WTC11 (cell line): Measurements from ENCODE around the gene NHLRC2. TPM values are rescaled to one million over a fixed set of nuclear protein-coding genes. Genes with fewer than 3 reads are reported as not detected.

Experiments used
- ATAC-seq: fragments of 200-7000 bp; cut with Tn5 transposase; 2 replicates; pipeline ENCODE4 v1.10.0; 2021; ENCODE audit warnings: mild to moderate bottlenecking, moderate library complexity
- CTCF ChIA-PET: fragments of 300-600 bp; sonication (Branson Sonifier 250); formaldehyde crosslinking; loops from one replicate; lab custom pipeline; 2021; ENCODE audit warnings: antibody characterized with exemption; lab: Charles Lee
- POLR2A ChIA-PET: fragments of 350-600 bp; sonication (Branson Sonifier 250); formaldehyde crosslinking; loops from one replicate; lab custom pipeline; 2021; ENCODE audit warnings: antibody characterized with exemption; lab: Charles Lee
- DNase-seq: peaks from one replicate; pipeline ENCODE4 v3.0.0; 2021; ENCODE audit warnings: low spot score
- H3K27ac Mint-ChIP-seq: 2 replicates; pipeline ENCODE4 v1.8.0; 2021; ENCODE audit warnings: mixed read lengths
- H3K27me3 Mint-ChIP-seq: 2 replicates; pipeline ENCODE4 v1.8.0; 2021; ENCODE audit warnings: low read depth, mild to moderate bottlenecking, moderate library complexity, mixed read lengths
- H3K36me3 Mint-ChIP-seq: 2 replicates; pipeline ENCODE4 v1.8.0; 2021; ENCODE audit warnings: mixed read lengths
- H3K4me1 Mint-ChIP-seq: 2 replicates; pipeline ENCODE4 v1.8.0; 2022; ENCODE audit warnings: mixed read lengths
- H3K4me3 Mint-ChIP-seq: 2 replicates; pipeline ENCODE4 v1.8.0; 2021; ENCODE audit warnings: mild to moderate bottlenecking, moderate library complexity, mixed read lengths
- H3K9me3 Mint-ChIP-seq: 2 replicates; pipeline ENCODE4 v1.8.0; 2021; ENCODE audit warnings: mixed read lengths
- ESRRA ChIP-seq: sonication (generic); formaldehyde crosslinking; IDR thresholded peaks from 2 replicates; pipeline ENCODE4 v1.8.1; 2022; ENCODE audit warnings: mild to moderate bottlenecking, missing genetic modification reagents, borderline replicate concordance
- GTF2I ChIP-seq: fragments of 250-450 bp; sonication (Bioruptor Pico); conservative IDR thresholded peaks from 2 replicates; pipeline ENCODE4 v1.4.0; 2021; ENCODE audit warnings: mild to moderate bottlenecking
- IRF2 ChIP-seq: sonication (generic); formaldehyde crosslinking; IDR thresholded peaks from 2 replicates; pipeline ENCODE4 v1.8.0; 2022; ENCODE audit warnings: low read depth, missing genetic modification reagents, borderline replicate concordance
- JAZF1 ChIP-seq: fragments of 250-450 bp; sonication (Bioruptor Pico); IDR thresholded peaks from 2 replicates; pipeline ENCODE4 v1.9.0; 2021; ENCODE audit warnings: moderate library complexity, mild to moderate bottlenecking, inconsistent platforms
- MYBL2 ChIP-seq: sonication (generic); formaldehyde crosslinking; IDR thresholded peaks from 2 replicates; pipeline ENCODE4 v1.8.1; 2023; ENCODE audit warnings: mild to moderate bottlenecking, moderate library complexity, missing genetic modification reagents
- NFATC4 ChIP-seq: fragments of 250-450 bp; sonication (Bioruptor Pico); IDR thresholded peaks from 2 replicates; pipeline ENCODE4 v1.9.0; 2021; ENCODE audit warnings: mild to moderate bottlenecking
- PRRX2 ChIP-seq: fragments of 250-450 bp; sonication (Bioruptor Pico); IDR thresholded peaks from 2 replicates; pipeline ENCODE4 v1.8.0; 2021; ENCODE audit warnings: mild to moderate bottlenecking
- RELA ChIP-seq: sonication (generic); formaldehyde crosslinking; IDR thresholded peaks from 2 replicates; pipeline ENCODE4 v1.8.1; 2022; ENCODE audit warnings: missing genetic modification reagents, mild to moderate bottlenecking, borderline replicate concordance
- RORB ChIP-seq: fragments of 250-450 bp; sonication (Bioruptor Pico); IDR thresholded peaks from 2 replicates; pipeline ENCODE4 v1.9.0; 2021; ENCODE audit warnings: mild to moderate bottlenecking
- SMAD4 ChIP-seq: sonication (generic); formaldehyde crosslinking; IDR thresholded peaks from 2 replicates; pipeline ENCODE4 v1.8.0; 2022; ENCODE audit warnings: mild to moderate bottlenecking, missing genetic modification reagents
- ZNF138 ChIP-seq: sonication (generic); formaldehyde crosslinking; conservative IDR thresholded peaks from 2 replicates; pipeline ENCODE4 v1.8.1; 2022; ENCODE audit warnings: mild to moderate bottlenecking, moderate library complexity, missing genetic modification reagents
- total RNA-seq: library from RNA; stranded (reverse); gene quantifications from 3 replicates; pipeline ENCODE4 v1.2.3, GENCODE V29; 2021
- TF ChIP-seq, protein P1 (sequence below): sonication (generic); formaldehyde crosslinking; IDR thresholded peaks from 2 replicates; pipeline ENCODE4 v1.8.0; 2023; ENCODE audit warnings: missing genetic modification reagents
- TF ChIP-seq, protein P2 (sequence below): fragments of 250-450 bp; sonication (Bioruptor Pico); IDR thresholded peaks from 2 replicates; pipeline ENCODE4 v1.9.0; 2021; ENCODE audit warnings: mild to moderate bottlenecking
- TF ChIP-seq, protein P3 (sequence below): sonication (generic); formaldehyde crosslinking; IDR thresholded peaks from 2 replicates; pipeline ENCODE4 v1.8.1; 2022; ENCODE audit warnings: mild to moderate bottlenecking, missing genetic modification reagents, moderate library complexity, borderline replicate concordance
- TF ChIP-seq, protein P4 (sequence below): fragments of 250-450 bp; sonication (Bioruptor Pico); IDR thresholded peaks from 2 replicates; pipeline ENCODE4 v1.9.0; 2021; ENCODE audit warnings: mild to moderate bottlenecking, borderline replicate concordance
- TF ChIP-seq, protein P5 (sequence below): sonication (generic); formaldehyde crosslinking; IDR thresholded peaks from 2 replicates; pipeline ENCODE4 v1.8.1; 2022; ENCODE audit warnings: low read depth, missing genetic modification reagents, borderline replicate concordance
- TF ChIP-seq, protein P6 (sequence below): sonication (generic); formaldehyde crosslinking; IDR thresholded peaks from 2 replicates; pipeline ENCODE4 v1.8.1; 2023; ENCODE audit warnings: mild to moderate bottlenecking, missing genetic modification reagents
- TF ChIP-seq, protein P7 (sequence below): sonication (generic); formaldehyde crosslinking; IDR thresholded peaks from 2 replicates; pipeline ENCODE4 v1.8.1; 2023; ENCODE audit warnings: mild to moderate bottlenecking, missing genetic modification reagents, moderate library complexity
- TF ChIP-seq, protein P8 (sequence below): sonication (generic); formaldehyde crosslinking; IDR thresholded peaks from 2 replicates; pipeline ENCODE4 v1.8.0; 2022; ENCODE audit warnings: mild to moderate bottlenecking, missing genetic modification reagents
- TF ChIP-seq, protein P9 (sequence below): sonication (generic); formaldehyde crosslinking; IDR thresholded peaks from 2 replicates; pipeline ENCODE4 v1.8.0; 2022; ENCODE audit warnings: mild to moderate bottlenecking, missing genetic modification reagents

NHLRC2 gene
- total RNA-seq, 1 experiment from 2014 or later: 37.9 TPM

DNA sequence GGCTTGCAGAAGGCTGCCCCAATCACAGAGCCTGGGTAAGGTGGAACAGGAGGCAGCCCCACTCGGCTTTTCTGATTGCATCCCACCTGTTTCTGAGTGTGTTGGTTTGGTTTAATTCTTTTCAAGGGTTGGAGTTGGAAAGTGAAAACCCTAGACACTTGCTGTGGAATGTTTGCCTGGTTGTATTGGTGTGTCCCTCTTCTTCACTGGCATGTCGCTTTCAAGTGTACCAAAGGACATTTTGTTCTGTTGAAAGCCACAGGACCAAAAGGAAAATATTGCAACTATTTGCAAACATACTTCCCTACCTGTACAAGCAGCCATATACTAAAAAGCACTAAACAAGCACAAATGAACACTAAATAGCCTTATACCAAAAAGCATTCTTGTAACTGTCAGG, 60.5 kb downstream of the NHLRC2 start:
- ChIA-PET CTCF (no interaction called here), POLR2A (no interaction called here)

More for the DNA sequence above, 60.5 kb downstream of the NHLRC2 start:
- ATAC-seq: no peak
- no peak overlapping the region for H3K27ac Mint-ChIP-seq
- DNase-seq: no peak
- H3K36me3 Mint-ChIP-seq: no peaks in the 10 kb centered on the region; the same call in 1 of the 2 replicates
- no peaks in the 10 kb centered on the region for H3K27me3 Mint-ChIP-seq
- H3K4me3 Mint-ChIP-seq: no peak overlapping the region
- no peaks in the 10 kb centered on the region for H3K4me1 Mint-ChIP-seq
- TF ChIP-seq ZNF138 (no peak), JAZF1 (CRISPR knock-in tag) (no peak), RORB (CRISPR knock-in tag) (no peak), ESRRA (no peak), IRF2 (CRISPR knock-in tag) (no peak), PRRX2 (CRISPR knock-in tag) (no peak), NFATC4 (CRISPR knock-in tag) (no peak), MYBL2 (no peak), RELA (CRISPR knock-in tag) (no peak), SMAD4 (CRISPR knock-in tag) (no peak), GTF2I (no peak)
- TF ChIP-seq, protein P1, sequence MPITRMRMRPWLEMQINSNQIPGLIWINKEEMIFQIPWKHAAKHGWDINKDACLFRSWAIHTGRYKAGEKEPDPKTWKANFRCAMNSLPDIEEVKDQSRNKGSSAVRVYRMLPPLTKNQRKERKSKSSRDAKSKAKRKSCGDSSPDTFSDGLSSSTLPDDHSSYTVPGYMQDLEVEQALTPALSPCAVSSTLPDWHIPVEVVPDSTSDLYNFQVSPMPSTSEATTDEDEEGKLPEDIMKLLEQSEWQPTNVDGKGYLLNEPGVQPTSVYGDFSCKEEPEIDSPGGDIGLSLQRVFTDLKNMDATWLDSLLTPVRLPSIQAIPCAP: no peak
- TF ChIP-seq, protein P2, sequence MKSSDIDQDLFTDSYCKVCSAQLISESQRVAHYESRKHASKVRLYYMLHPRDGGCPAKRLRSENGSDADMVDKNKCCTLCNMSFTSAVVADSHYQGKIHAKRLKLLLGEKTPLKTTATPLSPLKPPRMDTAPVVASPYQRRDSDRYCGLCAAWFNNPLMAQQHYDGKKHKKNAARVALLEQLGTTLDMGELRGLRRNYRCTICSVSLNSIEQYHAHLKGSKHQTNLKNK (CRISPR knock-in tag): no peak
- TF ChIP-seq, protein P3, sequence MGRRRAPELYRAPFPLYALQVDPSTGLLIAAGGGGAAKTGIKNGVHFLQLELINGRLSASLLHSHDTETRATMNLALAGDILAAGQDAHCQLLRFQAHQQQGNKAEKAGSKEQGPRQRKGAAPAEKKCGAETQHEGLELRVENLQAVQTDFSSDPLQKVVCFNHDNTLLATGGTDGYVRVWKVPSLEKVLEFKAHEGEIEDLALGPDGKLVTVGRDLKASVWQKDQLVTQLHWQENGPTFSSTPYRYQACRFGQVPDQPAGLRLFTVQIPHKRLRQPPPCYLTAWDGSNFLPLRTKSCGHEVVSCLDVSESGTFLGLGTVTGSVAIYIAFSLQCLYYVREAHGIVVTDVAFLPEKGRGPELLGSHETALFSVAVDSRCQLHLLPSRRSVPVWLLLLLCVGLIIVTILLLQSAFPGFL (CRISPR knock-in tag): no peak
- TF ChIP-seq, protein P4, sequence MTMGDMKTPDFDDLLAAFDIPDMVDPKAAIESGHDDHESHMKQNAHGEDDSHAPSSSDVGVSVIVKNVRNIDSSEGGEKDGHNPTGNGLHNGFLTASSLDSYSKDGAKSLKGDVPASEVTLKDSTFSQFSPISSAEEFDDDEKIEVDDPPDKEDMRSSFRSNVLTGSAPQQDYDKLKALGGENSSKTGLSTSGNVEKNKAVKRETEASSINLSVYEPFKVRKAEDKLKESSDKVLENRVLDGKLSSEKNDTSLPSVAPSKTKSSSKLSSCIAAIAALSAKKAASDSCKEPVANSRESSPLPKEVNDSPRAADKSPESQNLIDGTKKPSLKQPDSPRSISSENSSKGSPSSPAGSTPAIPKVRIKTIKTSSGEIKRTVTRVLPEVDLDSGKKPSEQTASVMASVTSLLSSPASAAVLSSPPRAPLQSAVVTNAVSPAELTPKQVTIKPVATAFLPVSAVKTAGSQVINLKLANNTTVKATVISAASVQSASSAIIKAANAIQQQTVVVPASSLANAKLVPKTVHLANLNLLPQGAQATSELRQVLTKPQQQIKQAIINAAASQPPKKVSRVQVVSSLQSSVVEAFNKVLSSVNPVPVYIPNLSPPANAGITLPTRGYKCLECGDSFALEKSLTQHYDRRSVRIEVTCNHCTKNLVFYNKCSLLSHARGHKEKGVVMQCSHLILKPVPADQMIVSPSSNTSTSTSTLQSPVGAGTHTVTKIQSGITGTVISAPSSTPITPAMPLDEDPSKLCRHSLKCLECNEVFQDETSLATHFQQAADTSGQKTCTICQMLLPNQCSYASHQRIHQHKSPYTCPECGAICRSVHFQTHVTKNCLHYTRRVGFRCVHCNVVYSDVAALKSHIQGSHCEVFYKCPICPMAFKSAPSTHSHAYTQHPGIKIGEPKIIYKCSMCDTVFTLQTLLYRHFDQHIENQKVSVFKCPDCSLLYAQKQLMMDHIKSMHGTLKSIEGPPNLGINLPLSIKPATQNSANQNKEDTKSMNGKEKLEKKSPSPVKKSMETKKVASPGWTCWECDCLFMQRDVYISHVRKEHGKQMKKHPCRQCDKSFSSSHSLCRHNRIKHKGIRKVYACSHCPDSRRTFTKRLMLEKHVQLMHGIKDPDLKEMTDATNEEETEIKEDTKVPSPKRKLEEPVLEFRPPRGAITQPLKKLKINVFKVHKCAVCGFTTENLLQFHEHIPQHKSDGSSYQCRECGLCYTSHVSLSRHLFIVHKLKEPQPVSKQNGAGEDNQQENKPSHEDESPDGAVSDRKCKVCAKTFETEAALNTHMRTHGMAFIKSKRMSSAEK (CRISPR knock-in tag): no peak
- TF ChIP-seq, protein P5, sequence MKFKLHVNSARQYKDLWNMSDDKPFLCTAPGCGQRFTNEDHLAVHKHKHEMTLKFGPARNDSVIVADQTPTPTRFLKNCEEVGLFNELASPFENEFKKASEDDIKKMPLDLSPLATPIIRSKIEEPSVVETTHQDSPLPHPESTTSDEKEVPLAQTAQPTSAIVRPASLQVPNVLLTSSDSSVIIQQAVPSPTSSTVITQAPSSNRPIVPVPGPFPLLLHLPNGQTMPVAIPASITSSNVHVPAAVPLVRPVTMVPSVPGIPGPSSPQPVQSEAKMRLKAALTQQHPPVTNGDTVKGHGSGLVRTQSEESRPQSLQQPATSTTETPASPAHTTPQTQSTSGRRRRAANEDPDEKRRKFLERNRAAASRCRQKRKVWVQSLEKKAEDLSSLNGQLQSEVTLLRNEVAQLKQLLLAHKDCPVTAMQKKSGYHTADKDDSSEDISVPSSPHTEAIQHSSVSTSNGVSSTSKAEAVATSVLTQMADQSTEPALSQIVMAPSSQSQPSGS: no peak
- TF ChIP-seq, protein P6, sequence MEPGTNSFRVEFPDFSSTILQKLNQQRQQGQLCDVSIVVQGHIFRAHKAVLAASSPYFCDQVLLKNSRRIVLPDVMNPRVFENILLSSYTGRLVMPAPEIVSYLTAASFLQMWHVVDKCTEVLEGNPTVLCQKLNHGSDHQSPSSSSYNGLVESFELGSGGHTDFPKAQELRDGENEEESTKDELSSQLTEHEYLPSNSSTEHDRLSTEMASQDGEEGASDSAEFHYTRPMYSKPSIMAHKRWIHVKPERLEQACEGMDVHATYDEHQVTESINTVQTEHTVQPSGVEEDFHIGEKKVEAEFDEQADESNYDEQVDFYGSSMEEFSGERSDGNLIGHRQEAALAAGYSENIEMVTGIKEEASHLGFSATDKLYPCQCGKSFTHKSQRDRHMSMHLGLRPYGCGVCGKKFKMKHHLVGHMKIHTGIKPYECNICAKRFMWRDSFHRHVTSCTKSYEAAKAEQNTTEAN (CRISPR knock-in tag): no peak
- TF ChIP-seq, protein P7, sequence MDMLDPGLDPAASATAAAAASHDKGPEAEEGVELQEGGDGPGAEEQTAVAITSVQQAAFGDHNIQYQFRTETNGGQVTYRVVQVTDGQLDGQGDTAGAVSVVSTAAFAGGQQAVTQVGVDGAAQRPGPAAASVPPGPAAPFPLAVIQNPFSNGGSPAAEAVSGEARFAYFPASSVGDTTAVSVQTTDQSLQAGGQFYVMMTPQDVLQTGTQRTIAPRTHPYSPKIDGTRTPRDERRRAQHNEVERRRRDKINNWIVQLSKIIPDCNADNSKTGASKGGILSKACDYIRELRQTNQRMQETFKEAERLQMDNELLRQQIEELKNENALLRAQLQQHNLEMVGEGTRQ (CRISPR knock-in tag): no peak
- TF ChIP-seq, protein P8, sequence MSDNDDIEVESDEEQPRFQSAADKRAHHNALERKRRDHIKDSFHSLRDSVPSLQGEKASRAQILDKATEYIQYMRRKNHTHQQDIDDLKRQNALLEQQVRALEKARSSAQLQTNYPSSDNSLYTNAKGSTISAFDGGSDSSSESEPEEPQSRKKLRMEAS (CRISPR knock-in tag): no peak
- TF ChIP-seq, protein P9, sequence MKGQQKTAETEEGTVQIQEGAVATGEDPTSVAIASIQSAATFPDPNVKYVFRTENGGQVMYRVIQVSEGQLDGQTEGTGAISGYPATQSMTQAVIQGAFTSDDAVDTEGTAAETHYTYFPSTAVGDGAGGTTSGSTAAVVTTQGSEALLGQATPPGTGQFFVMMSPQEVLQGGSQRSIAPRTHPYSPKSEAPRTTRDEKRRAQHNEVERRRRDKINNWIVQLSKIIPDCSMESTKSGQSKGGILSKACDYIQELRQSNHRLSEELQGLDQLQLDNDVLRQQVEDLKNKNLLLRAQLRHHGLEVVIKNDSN (CRISPR knock-in tag): no peak
- H3K9me3 Mint-ChIP-seq: no peaks in the 10 kb centered on the region
